ENCODE results near the gene CALU. TPM values are rescaled to one million over a fixed set of nuclear protein-coding genes. Genes with fewer than 3 reads are reported as not detected.
A peak's percentile ranks its signal among the peaks of the same experiment; 100 is the strongest.

Gene CALU
- total RNA-seq, 2 donors from 2014 or later, result 32.2 to 32.4 TPM

- H3K9me3 Mint-ChIP-seq, result no peaks in the 10 kb centered on the region
- peaks cover 6 to 10% of the 10 kb centered on the region in 2 donors for H3K36me3 Mint-ChIP-seq (ENCODE audit: insufficient read depth in 2 of 2)
- DNase-seq (no peak), ATAC-seq (replicated peaks in 1 of 2) (no peak)
- H3K4me3 Mint-ChIP-seq, result no peak overlapping the region
- no peaks in the 10 kb centered on the region for H3K27me3 Mint-ChIP-seq (ENCODE audit: low read depth)
- peaks cover 58% of the 10 kb centered on the region for H3K4me1 Mint-ChIP-seq (ENCODE audit: low read depth)
- no peak overlapping the region for H3K27ac Mint-ChIP-seq
These were observed 4.1 kb downstream of the CALU start for GRCh38 chr7:128743112-128743772.

DNA sequence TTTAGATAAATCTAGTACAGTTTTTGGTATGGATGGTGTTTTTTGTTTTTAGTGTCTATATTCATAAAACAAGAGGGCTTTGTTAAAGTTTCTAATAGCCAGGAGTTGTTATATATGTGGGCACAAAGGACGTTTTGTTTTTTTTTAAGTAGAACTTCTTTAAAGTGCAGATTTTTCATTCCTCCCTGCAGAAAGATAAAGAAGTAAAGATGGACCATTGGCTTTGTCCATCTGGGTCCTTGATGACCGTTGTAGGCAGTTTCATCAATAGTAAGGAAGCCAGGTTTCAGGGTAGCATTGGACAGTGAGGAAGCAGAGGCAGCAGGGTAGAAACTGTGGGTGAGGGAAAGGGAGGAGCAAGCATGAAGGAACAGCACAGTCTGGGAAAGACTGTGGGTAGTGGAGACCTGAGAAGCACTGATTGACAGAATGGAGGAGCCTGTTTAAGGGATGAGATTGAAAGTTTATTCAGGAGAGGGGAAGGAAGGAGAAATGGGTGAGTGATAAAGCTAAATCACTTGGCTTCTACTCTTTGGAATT lies 5.3 kb downstream of the CALU start:
- Mint-ChIP-seq H3K27ac (no peak overlapping the region), H3K4me1 (ENCODE audit: low read depth) (peaks cover 51% of the 10 kb centered on the region), H3K27me3 (ENCODE audit: low read depth) (no peaks in the 10 kb centered on the region), H3K36me3 (ENCODE audit: insufficient read depth in 2 of 2) (peaks cover 4 to 10% of the 10 kb centered on the region in 2 donors), H3K9me3 (no peaks in the 10 kb centered on the region), H3K4me3 (no peak overlapping the region)
- DNase-seq (no peak), ATAC-seq (replicated peaks in 1 of 2) (no peak)

- Mint-ChIP-seq H3K36me3 (ENCODE audit: insufficient read depth in 2 of 2) (peaks cover 2 to 7% of the 10 kb centered on the region in 2 donors), H3K4me3 (no peak overlapping the region), H3K9me3 (no peaks in the 10 kb centered on the region), H3K27me3 (ENCODE audit: low read depth) (no peaks in the 10 kb centered on the region), H3K27ac (no peak overlapping the region), H3K4me1 (ENCODE audit: low read depth) (peaks cover 41% of the 10 kb centered on the region)
- DNase-seq, result no peak
- ATAC-seq (replicated peaks in 1 of 2), result no peak
These were observed 6.5 kb downstream of the CALU start for GRCh38 chr7:128745706-128746105.

DNA sequence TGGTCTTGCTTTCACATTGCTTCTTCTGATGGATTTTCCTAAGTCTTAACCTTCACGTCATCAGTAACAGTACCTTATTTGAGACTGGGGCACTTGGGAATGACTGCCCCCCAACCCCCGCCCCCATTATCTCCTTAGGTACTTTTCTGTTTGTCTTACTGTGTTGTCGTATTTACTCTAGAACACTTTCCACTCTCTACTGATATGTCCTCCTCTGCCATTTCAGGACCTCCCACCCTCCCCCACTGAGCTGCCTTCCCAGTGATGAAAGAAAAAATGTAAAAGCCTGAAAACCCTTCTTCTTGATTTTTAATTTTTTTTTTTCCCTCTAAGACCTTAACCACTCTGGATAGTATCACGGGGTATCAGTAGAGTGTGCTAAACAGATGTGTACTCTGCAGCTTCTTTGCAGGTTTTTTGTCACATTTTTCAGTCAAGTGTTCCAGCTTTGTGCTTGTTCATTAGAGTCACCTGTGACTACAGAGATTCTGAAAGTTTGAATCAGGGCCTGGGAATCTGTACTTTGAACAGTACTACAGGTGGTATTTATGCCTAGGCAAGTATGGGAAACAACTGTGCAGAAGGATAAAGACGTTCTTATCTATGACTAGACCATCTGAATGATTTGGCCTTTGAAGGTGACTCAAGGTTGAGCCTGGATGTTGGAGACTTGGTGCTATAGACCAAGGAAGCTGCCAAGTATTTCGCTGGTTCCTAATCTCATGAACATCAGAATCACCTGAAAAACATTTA lies 8.3 kb downstream of the CALU start:
- H3K27me3 Mint-ChIP-seq (ENCODE audit: low read depth), result no peaks in the 10 kb centered on the region
- peaks cover 2 to 7% of the 10 kb centered on the region in 2 donors for H3K36me3 Mint-ChIP-seq (ENCODE audit: insufficient read depth in 2 of 2)
- ATAC-seq (replicated peaks in 1 of 2), result no peak
- H3K4me1 Mint-ChIP-seq (ENCODE audit: low read depth), result peaks cover 25% of the 10 kb centered on the region
- no peak overlapping the region for H3K27ac Mint-ChIP-seq
- H3K9me3 Mint-ChIP-seq, result no peaks in the 10 kb centered on the region
- DNase-seq, result no peak
- no peak overlapping the region for H3K4me3 Mint-ChIP-seq

- no peaks in the 10 kb centered on the region for H3K9me3 Mint-ChIP-seq
- no peak overlapping the region for H3K27ac Mint-ChIP-seq
- ATAC-seq (replicated peaks in 1 of 2) (no peak), DNase-seq (no peak)
- no peak overlapping the region for H3K4me3 Mint-ChIP-seq
- peaks cover 5 to 6% of the 10 kb centered on the region in 2 donors for H3K36me3 Mint-ChIP-seq (ENCODE audit: insufficient read depth in 2 of 2)
- H3K27me3 Mint-ChIP-seq (ENCODE audit: low read depth), result no peaks in the 10 kb centered on the region
- H3K4me1 Mint-ChIP-seq (ENCODE audit: low read depth), result peaks cover 5% of the 10 kb centered on the region
These were observed 13.1 kb downstream of the CALU start for GRCh38 chr7:128752251-128752650.

- Mint-ChIP-seq H3K27ac (no peak overlapping the region), H3K27me3 (ENCODE audit: low read depth) (no peaks in the 10 kb centered on the region), H3K4me1 (ENCODE audit: low read depth) (no peaks in the 10 kb centered on the region), H3K9me3 (no peaks in the 10 kb centered on the region), H3K36me3 (ENCODE audit: insufficient read depth in 2 of 2) (peaks cover 2 to 7% of the 10 kb centered on the region in 2 donors), H3K4me3 (no peak overlapping the region)
- ATAC-seq (replicated peaks in 1 of 2), result no peak
- DNase-seq, result no peak
These were observed 16.1 kb downstream of the CALU start for GRCh38 chr7:128755075-128755818.

- H3K27me3 Mint-ChIP-seq (ENCODE audit: low read depth), result no peaks in the 10 kb centered on the region
- H3K4me1 Mint-ChIP-seq (ENCODE audit: low read depth), result no peaks in the 10 kb centered on the region
- no peak for ATAC-seq (replicated peaks in 1 of 2)
- DNase-seq, result no peak
- H3K27ac Mint-ChIP-seq, result no peak overlapping the region
- H3K4me3 Mint-ChIP-seq, result no peak overlapping the region
- H3K9me3 Mint-ChIP-seq, result no peaks in the 10 kb centered on the region
- H3K36me3 Mint-ChIP-seq (ENCODE audit: insufficient read depth in 2 of 2), result peaks cover 2 to 7% of the 10 kb centered on the region in 2 donors
These were observed 16.8 kb downstream of the CALU start for GRCh38 chr7:128755819-128756476.

GRCh38 chr7:128757203-128757602 lies 18.0 kb downstream of the CALU start:
- ATAC-seq (replicated peaks in 1 of 2) (no peak), DNase-seq (no peak)
- no peak overlapping the region for H3K4me3 Mint-ChIP-seq
- no peaks in the 10 kb centered on the region for H3K4me1 Mint-ChIP-seq (ENCODE audit: low read depth)
- H3K27ac Mint-ChIP-seq, result no peak overlapping the region
- H3K9me3 Mint-ChIP-seq, result no peaks in the 10 kb centered on the region
- H3K27me3 Mint-ChIP-seq (ENCODE audit: low read depth), result no peaks in the 10 kb centered on the region
- peaks cover 2 to 7% of the 10 kb centered on the region in 2 donors for H3K36me3 Mint-ChIP-seq (ENCODE audit: insufficient read depth in 2 of 2)

- no peaks in the 10 kb centered on the region for H3K27me3 Mint-ChIP-seq (ENCODE audit: low read depth)
- H3K4me1 Mint-ChIP-seq (ENCODE audit: low read depth), result no peaks in the 10 kb centered on the region
- H3K36me3 Mint-ChIP-seq (ENCODE audit: insufficient read depth in 2 of 2), result peaks cover 6 to 10% of the 10 kb centered on the region in 2 donors
- no peak overlapping the region for H3K27ac Mint-ChIP-seq
- no peaks in the 10 kb centered on the region for H3K9me3 Mint-ChIP-seq
- no peak overlapping the region for H3K4me3 Mint-ChIP-seq
- DNase-seq, result no peak
- ATAC-seq (replicated peaks in 1 of 2), result no peak
These were observed 19.4 kb downstream of the CALU start for GRCh38 chr7:128758553-128758952.

DNA sequence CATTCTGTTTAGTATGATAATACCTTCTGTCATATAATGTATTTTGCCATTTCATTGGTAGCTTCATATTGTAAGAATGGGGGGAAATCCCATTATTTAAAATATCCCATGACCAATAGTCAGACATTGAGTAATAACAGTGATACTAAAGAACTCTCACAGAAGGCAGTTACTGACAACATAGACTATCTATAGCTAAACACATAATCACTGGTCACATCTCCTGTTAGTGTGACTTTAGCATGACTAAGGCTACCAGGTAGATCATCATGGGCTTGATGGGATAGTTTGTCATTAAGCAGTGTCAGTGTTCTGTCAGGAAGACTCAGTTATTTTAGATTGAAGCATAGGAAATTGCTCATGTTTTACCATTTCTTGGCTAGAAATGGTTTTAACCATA lies 20.1 kb downstream of the CALU start:
- Mint-ChIP-seq H3K27ac (no peak overlapping the region), H3K9me3 (no peaks in the 10 kb centered on the region), H3K4me1 (ENCODE audit: low read depth) (no peaks in the 10 kb centered on the region), H3K36me3 (ENCODE audit: insufficient read depth in 2 of 2) (peaks cover 9 to 10% of the 10 kb centered on the region in 2 donors), H3K4me3 (no peak overlapping the region), H3K27me3 (ENCODE audit: low read depth) (no peaks in the 10 kb centered on the region)
- no peak for DNase-seq
- ATAC-seq (replicated peaks in 1 of 2), result peak in 1 of 2 donors; percentile 63

- Mint-ChIP-seq H3K36me3 (ENCODE audit: insufficient read depth in 2 of 2) (peaks cover 5 to 9% of the 10 kb centered on the region in 2 donors), H3K9me3 (no peaks in the 10 kb centered on the region), H3K4me3 (no peak overlapping the region), H3K4me1 (ENCODE audit: low read depth) (no peaks in the 10 kb centered on the region), H3K27ac (no peak overlapping the region), H3K27me3 (ENCODE audit: low read depth) (no peaks in the 10 kb centered on the region)
- DNase-seq (no peak), ATAC-seq (replicated peaks in 1 of 2) (no peak)
These were observed 24.4 kb downstream of the CALU start for GRCh38 chr7:128763541-128763940.

DNA sequence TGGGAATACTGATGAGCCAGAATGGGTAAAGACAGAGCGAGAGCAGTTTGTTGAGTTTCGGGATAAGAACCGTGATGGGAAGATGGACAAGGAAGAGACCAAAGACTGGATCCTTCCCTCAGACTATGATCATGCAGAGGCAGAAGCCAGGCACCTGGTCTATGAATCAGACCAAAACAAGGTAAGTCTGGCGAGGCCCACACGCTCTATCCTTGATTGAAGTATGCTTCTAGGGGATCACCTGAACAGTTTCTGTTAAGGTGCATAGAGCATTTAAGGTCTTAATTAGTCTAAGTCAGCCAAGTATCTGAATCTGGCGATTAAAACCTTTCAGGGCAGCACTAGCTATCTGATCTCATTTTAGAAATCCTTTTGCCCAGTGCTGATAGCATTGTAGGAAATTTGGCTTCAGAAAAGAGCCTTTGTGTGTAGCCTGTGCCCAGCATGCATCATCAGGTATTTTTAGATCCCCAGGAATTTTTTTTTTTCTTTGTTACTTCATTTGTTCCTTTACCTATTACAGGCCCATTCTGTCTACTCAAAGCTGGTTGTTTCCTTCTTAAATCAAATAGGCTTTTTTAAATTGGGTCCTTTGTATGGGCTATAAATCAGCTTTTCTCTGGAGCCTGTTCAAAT lies 28.4 kb downstream of the CALU start:
- Mint-ChIP-seq H3K36me3 (ENCODE audit: insufficient read depth in 2 of 2) (peaks cover 3 to 26% of the 10 kb centered on the region in 2 donors), H3K27ac (no peak overlapping the region)

More for the DNA sequence above, 28.4 kb downstream of the CALU start:
- H3K4me1 Mint-ChIP-seq (ENCODE audit: low read depth), result no peaks in the 10 kb centered on the region
- H3K4me3 Mint-ChIP-seq, result no peak overlapping the region
- H3K9me3 Mint-ChIP-seq, result no peaks in the 10 kb centered on the region
- no peak for ATAC-seq (replicated peaks in 1 of 2)
- no peak for DNase-seq
- H3K27me3 Mint-ChIP-seq (ENCODE audit: low read depth), result no peaks in the 10 kb centered on the region

Data from activated T-cell treated with anti-CD3 and anti-CD28 coated beads, Interleukin-2, amount 50 U/mL, for 72 hours (primary cell).